Activated CD8-positive, alpha-beta memory T cell treated with anti-CD3 and anti-CD28 coated beads, Interleukin-2, amount 10 ng/mL, durations not matched to agents 7 days and 5 days (primary cell): ENCODE results near the gene TRABD2A. TPM values are rescaled to one million over a fixed set of nuclear protein-coding genes. Genes with fewer than 3 reads are reported as not detected.
A peak's percentile ranks its signal among the peaks of the same experiment; 100 is the strongest.
"Not testable (repeated sequence)": the region's sequence is repeated elsewhere in the genome, so short reads cannot be mapped to it uniquely, and the experiment has no call there.

Source experiments
- ATAC-seq: fragments of 150-1000 bp; cut with Tn5 transposase; one replicate; pipeline ENCODE4 v1.10.0; 2021; ENCODE audit warnings: moderate library complexity
- CTCF ChIA-PET: fragments of 350-600 bp; sonication (Branson Sonifier 250); formaldehyde crosslinking; loops from one replicate; lab custom pipeline; 2021; ENCODE audit warnings: antibody characterized with exemption; lab: Charles Lee
- DNase-seq: peaks from one replicate; pipeline ENCODE4 v3.0.0-alpha.2; 2020
- H3K27ac Mint-ChIP-seq: one replicate; pipeline ENCODE4 v1.8.0; 2021; ENCODE audit warnings: mild to moderate bottlenecking, mixed read lengths
- H3K27me3 Mint-ChIP-seq: one replicate; pipeline ENCODE4 v1.8.0; 2021; ENCODE audit warnings: mixed read lengths
- H3K36me3 Mint-ChIP-seq: one replicate; pipeline ENCODE4 v1.8.0; 2021; ENCODE audit warnings: mild to moderate bottlenecking, mixed read lengths
- H3K4me1 Mint-ChIP-seq: one replicate; pipeline ENCODE4 v1.8.0; 2021; ENCODE audit warnings: mixed read lengths
- H3K4me3 Mint-ChIP-seq: one replicate; pipeline ENCODE4 v1.8.0; 2021; ENCODE audit warnings: mild to moderate bottlenecking, moderate library complexity, mixed read lengths
- H3K9me3 Mint-ChIP-seq: one replicate; pipeline ENCODE4 v1.8.0; 2022; ENCODE audit warnings: low read depth, mixed read lengths
- total RNA-seq, 2 experiments: library from RNA; stranded (reverse); gene quantifications; one replicate each; pipeline ENCODE4 v1.2.3, GENCODE V29; 2021

The TRABD2A gene
- total RNA-seq, 2 experiments from 2014 or later, result 30.2 to 32.4 TPM

DNA sequence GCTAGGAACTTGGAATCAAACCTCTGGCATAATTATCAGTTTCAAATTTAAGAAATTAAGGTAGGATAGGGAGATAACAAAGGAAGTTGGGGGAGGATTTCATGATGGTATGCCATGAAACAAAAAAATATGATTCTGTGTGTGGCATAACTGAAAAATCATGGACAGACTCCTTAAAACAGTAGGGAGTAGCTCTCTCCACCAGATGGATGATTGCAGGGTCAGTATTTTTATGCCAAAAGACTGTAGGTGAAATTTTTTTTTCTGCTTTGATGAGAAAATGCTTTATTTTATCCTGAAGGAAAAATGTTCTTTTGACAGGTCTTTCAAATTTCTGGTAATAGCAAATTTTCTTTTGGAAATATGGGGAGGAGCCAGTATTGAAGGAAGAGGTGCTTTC, 94.3 kb downstream of the TRABD2A start:
- ATAC-seq (no peak), DNase-seq (no peak)
- peaks cover 3% of the 10 kb centered on the region for H3K36me3 Mint-ChIP-seq
- H3K27ac Mint-ChIP-seq, result no peak overlapping the region
- no peak overlapping the region for H3K4me3 Mint-ChIP-seq
- no peaks in the 10 kb centered on the region for H3K27me3 Mint-ChIP-seq
- CTCF ChIA-PET, result interaction anchor here (1.7 kb wide), 1 partner anchor 78 kb away, joined by 3 read pairs; no protein-coding TSS in a partner anchor
- H3K4me1 Mint-ChIP-seq, result peaks cover 24% of the 10 kb centered on the region
- H3K9me3 Mint-ChIP-seq, result no peaks in the 10 kb centered on the region

DNA sequence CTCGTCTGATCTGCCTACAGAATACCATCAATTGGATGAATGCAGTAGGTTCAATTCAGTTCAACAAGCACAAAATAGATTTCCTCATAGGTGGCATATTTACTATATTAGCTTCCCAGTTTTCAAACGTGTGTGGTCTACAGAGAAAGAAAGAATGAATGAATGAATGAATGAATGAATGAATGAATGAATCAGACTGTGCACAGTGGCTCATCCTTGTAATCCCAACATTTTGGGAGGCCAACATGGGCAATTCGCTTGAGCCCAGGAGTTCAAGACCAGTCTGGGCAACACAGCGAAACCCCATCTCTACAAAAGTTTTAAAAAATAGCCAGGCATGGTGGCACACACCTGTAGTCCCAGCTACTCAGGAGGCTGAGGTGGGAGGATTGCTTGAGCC, 94.9 kb downstream of the TRABD2A start:
- Mint-ChIP-seq H3K4me1 (peaks cover 27% of the 10 kb centered on the region), H3K27me3 (no peaks in the 10 kb centered on the region), H3K4me3 (no peak overlapping the region), H3K9me3 (no peaks in the 10 kb centered on the region), H3K27ac (no peak overlapping the region), H3K36me3 (peaks cover 6% of the 10 kb centered on the region)
- CTCF ChIA-PET, result no interaction called here
- DNase-seq (no peak), ATAC-seq (no peak)

- DNase-seq (peak; percentile 73), ATAC-seq (peak; percentile 63)
- no peaks in the 10 kb centered on the region for H3K27me3 Mint-ChIP-seq
- no peak overlapping the region for H3K4me3 Mint-ChIP-seq
- CTCF ChIA-PET, result interaction anchor here (0.8 to 1.4 kb wide), 5 partner anchors 14 to 123 kb away, joined by 3 to 6 read pairs (median 3); partner anchors contain the start of gene TMSB10
- no peaks in the 10 kb centered on the region for H3K9me3 Mint-ChIP-seq
- H3K36me3 Mint-ChIP-seq, result peaks cover 10% of the 10 kb centered on the region
- peaks cover 43% of the 10 kb centered on the region for H3K4me1 Mint-ChIP-seq
- peak overlapping the region; percentile 92 for H3K27ac Mint-ChIP-seq
Observed at GRCh38 chr2:84782717-84783442, 98.0 kb downstream of the TRABD2A start.

DNA sequence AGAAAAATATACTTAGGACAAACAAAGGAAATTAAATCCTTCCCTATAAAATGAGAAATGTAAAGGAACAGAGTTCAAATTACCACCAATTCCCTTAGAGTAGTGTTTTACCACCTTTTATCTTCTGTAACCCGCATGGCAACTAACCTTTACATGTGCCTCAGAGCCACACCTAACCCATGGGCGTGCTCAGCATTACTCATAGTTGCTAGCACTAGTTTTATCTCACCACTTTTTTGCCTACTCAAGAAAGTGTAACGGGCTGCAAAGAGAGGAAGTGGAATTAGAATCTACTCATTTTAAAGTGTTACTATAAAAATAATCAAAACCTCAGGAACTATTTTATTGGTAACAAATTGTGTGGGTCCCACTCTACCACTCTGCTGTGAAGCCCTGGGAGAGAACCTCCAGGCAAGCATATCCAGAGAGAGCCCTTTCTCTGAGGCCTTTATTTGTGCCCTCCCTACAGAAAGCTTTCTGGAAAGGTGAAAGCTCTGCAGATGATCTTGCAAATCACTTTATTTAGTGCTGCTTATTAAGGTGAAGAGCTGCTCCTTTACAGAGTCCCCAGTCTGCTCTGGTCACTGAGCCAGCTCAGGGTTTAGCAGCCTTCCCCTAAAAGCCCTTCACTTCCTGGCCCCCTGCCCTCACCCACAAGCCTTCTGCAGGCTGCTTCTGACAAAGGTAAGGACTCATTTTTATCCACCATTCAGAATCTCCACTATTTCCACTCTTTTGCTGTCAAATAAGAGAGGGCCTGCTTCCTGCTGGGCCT, 98.8 kb downstream of the TRABD2A start:
- DNase-seq (peak; percentile 81), ATAC-seq (peak; percentile 91)
- peaks cover 3% of the 10 kb centered on the region for H3K9me3 Mint-ChIP-seq
- H3K4me3 Mint-ChIP-seq, result no peak overlapping the region
- peaks cover 43% of the 10 kb centered on the region for H3K4me1 Mint-ChIP-seq
- H3K36me3 Mint-ChIP-seq, result peaks cover 11% of the 10 kb centered on the region
- H3K27me3 Mint-ChIP-seq, result no peaks in the 10 kb centered on the region
- CTCF ChIA-PET, result interaction anchor here (0.8 to 1.4 kb wide), 5 partner anchors 14 to 124 kb away, joined by 3 to 6 read pairs (median 3); partner anchors contain the start of gene TMSB10
- peak overlapping the region; percentile 92 for H3K27ac Mint-ChIP-seq

DNA sequence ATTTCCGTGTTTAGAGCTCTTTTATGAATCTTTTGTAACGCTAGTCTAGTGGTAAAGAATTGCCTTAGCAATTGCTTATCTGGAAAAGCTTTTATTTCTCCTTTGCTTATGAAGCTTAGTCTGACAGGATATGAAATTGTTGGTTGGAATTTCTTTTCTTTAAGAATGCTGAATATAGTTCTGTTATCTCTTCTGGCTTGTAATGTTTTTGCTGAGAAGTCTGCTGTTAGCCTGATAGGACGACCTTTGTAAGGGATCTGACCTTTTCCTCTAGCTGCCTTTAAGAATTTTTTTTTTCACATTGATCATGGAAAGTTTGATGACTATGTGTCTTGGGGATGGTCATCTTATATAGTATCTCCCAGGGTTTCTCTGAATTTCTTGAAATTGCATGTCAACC, 101.1 kb downstream of the TRABD2A start:
- Mint-ChIP-seq H3K9me3 (peaks cover 5% of the 10 kb centered on the region), H3K27me3 (no peaks in the 10 kb centered on the region), H3K4me3 (no peak overlapping the region), H3K27ac (no peak overlapping the region), H3K4me1 (peaks cover 43% of the 10 kb centered on the region), H3K36me3 (peaks cover 14% of the 10 kb centered on the region)
- ATAC-seq (no peak), DNase-seq (no peak)
- CTCF ChIA-PET, result interaction anchor here (1.6 kb wide), 1 partner anchor 102 kb away, joined by 4 read pairs; no protein-coding TSS in a partner anchor

GRCh38 chr2:84778911-84779690, 101.8 kb downstream of the TRABD2A start:
- no peak overlapping the region for H3K27ac Mint-ChIP-seq
- H3K36me3 Mint-ChIP-seq, result peaks cover 14% of the 10 kb centered on the region
- no peak for DNase-seq
- H3K27me3 Mint-ChIP-seq, result no peaks in the 10 kb centered on the region
- no peak overlapping the region for H3K4me3 Mint-ChIP-seq
- no peak for ATAC-seq
- H3K9me3 Mint-ChIP-seq, result peaks cover 8% of the 10 kb centered on the region
- peaks cover 42% of the 10 kb centered on the region for H3K4me1 Mint-ChIP-seq
- CTCF ChIA-PET, result interaction anchor here (1.6 kb wide), 1 partner anchor 103 kb away, joined by 4 read pairs; no protein-coding TSS in a partner anchor

DNA sequence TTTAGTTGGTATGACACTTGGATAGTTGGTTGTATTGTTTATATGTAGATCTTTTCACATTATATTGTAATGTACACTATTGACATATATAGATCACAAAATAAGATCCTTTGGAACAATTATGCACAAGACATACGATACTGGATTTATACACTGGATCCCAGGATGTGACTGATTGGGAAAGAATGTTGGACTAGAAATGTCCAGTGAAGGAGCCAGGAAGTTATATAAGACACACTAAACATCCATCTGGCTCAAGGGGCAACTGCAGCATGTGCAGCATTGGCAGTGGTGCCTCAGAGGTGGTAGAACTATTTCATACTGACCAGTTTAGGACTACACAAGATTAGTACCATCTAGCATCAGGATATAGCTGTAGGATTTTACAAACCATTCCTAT, 104.9 kb downstream of the TRABD2A start:
- H3K4me1 Mint-ChIP-seq, result peaks cover 15% of the 10 kb centered on the region
- H3K27me3 Mint-ChIP-seq, result no peaks in the 10 kb centered on the region
- no peak overlapping the region for H3K4me3 Mint-ChIP-seq
- H3K9me3 Mint-ChIP-seq, result peaks cover 18% of the 10 kb centered on the region
- H3K36me3 Mint-ChIP-seq, result peaks cover 18% of the 10 kb centered on the region
- no peak overlapping the region for H3K27ac Mint-ChIP-seq
- CTCF ChIA-PET, result no interaction called here
- DNase-seq (no peak), ATAC-seq (no peak)

DNA sequence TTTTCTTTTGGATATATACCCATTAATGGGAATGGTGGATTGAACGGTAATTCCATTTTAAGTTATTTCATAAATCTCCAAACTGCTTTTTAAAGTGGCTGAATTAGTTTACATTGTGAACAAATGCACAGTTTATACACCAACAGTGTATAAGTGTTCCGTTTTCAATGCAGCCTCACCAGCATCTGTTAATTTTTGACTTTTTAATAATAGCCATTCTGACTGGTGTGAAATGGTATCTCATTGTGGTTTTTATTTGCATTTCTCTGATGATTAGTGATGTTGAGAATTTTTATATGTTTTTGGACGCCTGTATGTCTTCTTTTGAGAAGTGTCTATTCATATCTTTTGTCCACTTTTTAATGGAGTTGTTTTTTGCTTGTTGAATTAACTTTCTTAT, 107.3 kb downstream of the TRABD2A start:
- H3K27ac Mint-ChIP-seq, CTCF ChIA-PET, H3K4me3 Mint-ChIP-seq, DNase-seq, ATAC-seq, H3K27me3 Mint-ChIP-seq, H3K4me1 Mint-ChIP-seq: not testable (repeated sequence)
- H3K36me3 Mint-ChIP-seq, result peaks cover 16% of the 10 kb centered on the region
- peaks cover 19% of the 10 kb centered on the region for H3K9me3 Mint-ChIP-seq

Other genes starting within 250 kb of the TRABD2A start
- gene TMSB10, start 24.6 kb upstream of the TRABD2A start, total RNA-seq, result 1,000 to 10,000 TPM; 3,578 to 3,807 TPM
- 10 to 100 TPM; 78.2 to 89.0 TPM for gene KCMF1, start 90.1 kb upstream of the TRABD2A start, total RNA-seq